NB4 (cell line): ENCODE results near the gene CELF4.

ENCODE experiments used
- DNase-seq: peaks from one replicate; pipeline ENCODE4 v3.0.0; 2010; ENCODE audit warnings: low read depth
- H3K4me3 ChIP-seq: one replicate; pipeline ENCODE4 v1.5.1; 2011; ENCODE audit warnings: mild to moderate bottlenecking, low read depth, low read length, moderate library complexity
- CTCF ChIP-seq: IDR thresholded peaks from one replicate; pipeline ENCODE4 v1.5.1; 2012; ENCODE audit warnings: low read depth, low read length
- MYC ChIP-seq: IDR thresholded peaks from 2 replicates; pipeline ENCODE4 v1.6.1; 2011; ENCODE audit warnings: low read depth, low read length
- POLR2A ChIP-seq: IDR thresholded peaks from 2 replicates; pipeline ENCODE4 v1.6.1; 2011; ENCODE audit warnings: mild to moderate bottlenecking; ENCODE audit not compliant: insufficient read length; ENCODE audit errors: extremely low read depth
- TF ChIP-seq, protein P1 (sequence below): IDR thresholded peaks from 2 replicates; pipeline ENCODE4 v1.6.1; 2011; ENCODE audit warnings: low read depth, low read length

CELF4 gene

DNA sequence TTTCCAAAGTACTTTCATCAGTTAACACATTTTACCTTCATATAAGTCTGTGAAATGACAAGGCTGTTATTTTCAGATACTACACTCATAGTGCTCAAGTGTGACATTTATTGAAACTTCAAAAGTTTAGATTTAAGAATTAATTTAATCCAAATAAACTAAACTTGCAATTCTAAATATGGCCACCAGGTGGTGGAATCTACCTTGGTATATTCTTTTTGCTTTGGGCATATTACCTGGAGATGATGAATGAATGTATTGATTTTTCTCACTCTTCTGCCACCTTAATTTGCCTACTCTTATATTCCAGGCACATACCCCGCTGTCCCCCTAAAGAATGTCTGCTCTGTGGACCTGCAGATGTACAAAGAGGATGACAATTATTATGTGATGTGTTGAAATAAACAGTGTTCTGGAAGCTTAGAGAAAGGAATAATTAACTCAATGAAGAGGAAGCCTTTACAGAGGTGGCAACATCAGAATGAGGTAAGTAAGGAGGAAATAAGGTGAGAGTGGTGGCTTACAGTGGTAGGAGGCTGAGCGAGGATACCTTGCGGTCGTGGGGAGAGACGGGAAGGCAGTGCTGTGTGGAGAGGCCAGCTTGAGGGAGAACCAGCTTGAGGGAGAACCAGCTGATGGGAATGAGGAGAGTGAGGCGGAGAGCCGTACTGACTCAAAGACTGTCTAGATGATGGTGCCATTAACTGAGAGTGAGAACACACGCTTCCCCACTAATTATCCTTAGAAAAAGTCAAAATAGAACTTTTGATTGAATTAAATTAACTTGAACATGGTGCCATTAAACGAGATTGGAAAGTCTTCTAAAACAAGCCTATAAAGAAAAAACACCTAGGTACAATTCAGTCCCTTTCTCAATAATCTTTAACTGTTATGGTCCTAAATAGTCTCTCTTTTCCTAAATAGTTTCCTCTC is 179.5 kb downstream of the CELF4 start:
- DNase-seq, result peak; percentile 34
- TF ChIP-seq, protein P1, sequence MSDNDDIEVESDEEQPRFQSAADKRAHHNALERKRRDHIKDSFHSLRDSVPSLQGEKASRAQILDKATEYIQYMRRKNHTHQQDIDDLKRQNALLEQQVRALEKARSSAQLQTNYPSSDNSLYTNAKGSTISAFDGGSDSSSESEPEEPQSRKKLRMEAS, result no peak
- TF ChIP-seq MYC (no peak), CTCF (no peak), POLR2A (no peak)

GRCh38 chr18:37383846-37384595 is 181.6 kb downstream of the CELF4 start:
- TF ChIP-seq CTCF (no peak), POLR2A (no peak), MYC (no peak)
- TF ChIP-seq, protein P1, result no peak
- no peak for DNase-seq
- no peak overlapping the region for H3K4me3 ChIP-seq

More for the DNA sequence above, 179.5 kb downstream of the CELF4 start:
- no peak overlapping the region for H3K4me3 ChIP-seq

DNA sequence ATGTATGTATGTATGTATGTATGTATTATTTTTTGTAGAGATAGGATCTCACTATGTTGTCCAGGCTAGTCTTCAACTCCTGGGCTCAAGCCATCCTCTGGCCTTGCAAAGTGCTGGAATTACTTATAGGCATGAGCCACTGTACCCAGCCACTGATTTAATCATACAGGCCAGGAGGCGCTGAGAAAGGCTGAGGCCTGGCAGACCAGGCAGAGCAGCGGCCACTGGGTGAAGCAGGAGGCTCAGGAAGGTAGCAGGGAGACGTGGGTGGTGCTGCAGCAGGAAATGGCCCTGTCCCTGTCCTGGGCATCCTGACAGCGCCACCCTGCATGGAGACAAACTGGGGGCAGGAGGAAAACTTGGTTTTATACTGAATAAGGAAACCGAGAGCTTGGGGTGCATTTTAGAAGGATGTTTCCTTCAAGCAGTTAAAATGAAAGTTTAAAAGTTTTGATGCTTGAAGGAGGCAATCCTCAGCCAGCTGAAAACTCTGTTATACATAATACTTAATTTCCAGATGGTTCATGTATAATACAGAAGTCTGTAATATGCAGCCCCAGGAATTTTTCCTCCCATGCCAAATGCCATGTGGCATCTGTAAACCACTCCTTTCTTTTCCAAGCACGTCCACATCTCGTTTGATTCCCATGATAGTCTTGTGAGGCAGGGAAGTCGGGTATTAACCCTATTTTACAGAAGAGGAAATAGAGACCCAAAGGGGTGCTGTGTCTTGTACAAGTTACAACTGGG is 182.4 kb downstream of the CELF4 start:
- no peak overlapping the region for H3K4me3 ChIP-seq
- TF ChIP-seq POLR2A (no peak), CTCF (no peak), MYC (no peak)
- TF ChIP-seq, protein P1, result no peak
- DNase-seq, result no peak

- H3K4me3 ChIP-seq, result no peak overlapping the region
- no peak for DNase-seq
- no peak for TF ChIP-seq MYC
- no peak for TF ChIP-seq POLR2A
- no peak for TF ChIP-seq CTCF
- TF ChIP-seq, protein P1, result no peak
These were observed 184.0 kb downstream of the CELF4 start for GRCh38 chr18:37381554-37381953.

- TF ChIP-seq, protein P1, result no peak
- no peak for TF ChIP-seq MYC
- no peak for TF ChIP-seq CTCF
- TF ChIP-seq POLR2A, result no peak
- DNase-seq, result no peak
- H3K4me3 ChIP-seq, result no peak overlapping the region
These were observed 185.0 kb downstream of the CELF4 start for GRCh38 chr18:37380546-37381110.
